Neuronal stem cell (in vitro differentiated cells): ENCODE data around the gene PDF.

Experiments
- DNase-seq: peaks from one replicate; pipeline ENCODE4 v3.0.0-alpha.2; 2013; ENCODE audit warnings: low spot score
- H2AFZ ChIP-seq: one replicate; pipeline ENCODE4 v1.6.1; 2013; ENCODE audit warnings: mild to moderate bottlenecking, low read length, inconsistent platforms
- H2AK5ac ChIP-seq: 2 replicates; pipeline ENCODE4 v1.6.1; 2013; ENCODE audit warnings: low read depth, mild to moderate bottlenecking, inconsistent platforms, low read length, moderate library complexity, mixed read lengths
- H2BK120ac ChIP-seq: 2 replicates; pipeline ENCODE4 v1.6.1; 2013; ENCODE audit warnings: low read depth, mild to moderate bottlenecking, inconsistent platforms, low read length, moderate library complexity, mixed read lengths
- H2BK12ac ChIP-seq: one replicate; pipeline ENCODE4 v1.6.1; 2013; ENCODE audit warnings: low read length, inconsistent platforms
- H2BK15ac ChIP-seq: 2 replicates; pipeline ENCODE4 v1.6.1; 2013; ENCODE audit warnings: mild to moderate bottlenecking, low read length, inconsistent platforms, mixed read lengths
- H2BK5ac ChIP-seq: one replicate; pipeline ENCODE4 v1.6.1; 2013; ENCODE audit warnings: inconsistent platforms, mild to moderate bottlenecking, low read length, moderate library complexity
- H3K14ac ChIP-seq: one replicate; pipeline ENCODE4 v1.6.1; 2013; ENCODE audit warnings: low read length, inconsistent platforms
- H3K18ac ChIP-seq: 2 replicates; pipeline ENCODE4 v1.6.1; 2013; ENCODE audit warnings: low read length, inconsistent platforms
- H3K23ac ChIP-seq: 2 replicates; pipeline ENCODE4 v1.6.1; 2013; ENCODE audit warnings: low read depth, mild to moderate bottlenecking, mixed read lengths, low read length, inconsistent platforms; ENCODE audit not compliant: poor library complexity
- H3K27ac ChIP-seq: replicated peaks from 3 replicates; pipeline ENCODE4 v1.5.1; 2013; ENCODE audit warnings: low read length, inconsistent platforms
- H3K27me3 ChIP-seq, 3 experiments: 2 replicates each; pipeline ENCODE4 v1.6.1; 2013; ENCODE audit warnings: low read length in 3 of 3, mild to moderate bottlenecking in 2 of 3, inconsistent platforms in 1 of 3, low read depth in 1 of 3, mixed read lengths in 1 of 3, moderate library complexity in 1 of 3; ENCODE audit not compliant: control insufficient read depth in 3 of 3, insufficient read depth in 3 of 3
- H3K36me3 ChIP-seq, 2 donors: replicated peaks in 1 of 2; 2 replicates each; pipeline ENCODE4 v1.6.1; 2013; ENCODE audit warnings: low read length in 2 of 2; ENCODE audit not compliant: control insufficient read depth in 2 of 2, insufficient read depth in 2 of 2
- H3K4ac ChIP-seq: 2 replicates; pipeline ENCODE4 v1.6.1; 2013; ENCODE audit warnings: inconsistent platforms, mild to moderate bottlenecking, low read length, moderate library complexity
- H3K4me1 ChIP-seq, 2 donors: 1 replicate in 1 of 2; 2 replicates in 1 of 2; pipeline ENCODE4 v1.6.1; 2013; ENCODE audit warnings: low read length in 2 of 2, low read depth in 1 of 2; ENCODE audit not compliant: control insufficient read depth in 2 of 2, insufficient read depth in 1 of 2
- H3K4me2 ChIP-seq: one replicate; pipeline ENCODE4 v1.6.1; 2013; ENCODE audit warnings: mild to moderate bottlenecking, low read length, inconsistent platforms; ENCODE audit not compliant: insufficient read depth, poor library complexity, severe bottlenecking
- H3K4me3 ChIP-seq, 2 donors: 2 replicates each; pipeline ENCODE4 v1.5.1; 2013; ENCODE audit warnings: low read length in 2 of 2, mild to moderate bottlenecking in 2 of 2, inconsistent platforms in 1 of 2, moderate library complexity in 1 of 2
- H3K79me1 ChIP-seq: one replicate; pipeline ENCODE4 v1.6.1; 2013; ENCODE audit warnings: low read depth, mild to moderate bottlenecking, inconsistent platforms, low read length, moderate library complexity
- H3K9ac ChIP-seq: one replicate; pipeline ENCODE4 v1.6.1; 2013; ENCODE audit warnings: mild to moderate bottlenecking, low read depth, low read length, inconsistent platforms; ENCODE audit not compliant: poor library complexity
- H3K9me3 ChIP-seq, 2 donors: replicated peaks in 1 of 2; 2 replicates each; pipeline versions ENCODE3 to v1.6.1; 2013; ENCODE audit warnings: low read length in 2 of 2, mild to moderate bottlenecking in 2 of 2, inconsistent platforms in 1 of 2, low read depth in 1 of 2, mixed read lengths in 1 of 2, moderate library complexity in 1 of 2; ENCODE audit not compliant: control insufficient read depth in 2 of 2, insufficient read depth in 1 of 2
- H4K8ac ChIP-seq: one replicate; pipeline ENCODE4 v1.6.1; 2013; ENCODE audit warnings: low read depth, mild to moderate bottlenecking, inconsistent platforms, low read length, moderate library complexity
- H4K91ac ChIP-seq: one replicate; pipeline ENCODE4 v1.6.1; 2013; ENCODE audit warnings: low read length, low read depth, mild to moderate bottlenecking, inconsistent platforms; ENCODE audit not compliant: poor library complexity
- WGBS, 2 donors: extraction: QIAGEN DNeasy Blood & Tissue Kit; methylation state at CpG; one replicate each; pipeline ENCODE4 v1.1.7; 2013; ENCODE audit warnings: missing lambda C conversion rate in 2 of 2, mixed read lengths in 1 of 2; ENCODE audit not compliant: insufficient read length in 2 of 2, insufficient replicate concordance in 1 of 2; ENCODE audit errors: extremely low coverage in 2 of 2; 5-methylcytosine and 5-hydroxymethylcytosine counted together

The PDF gene

GRCh38 chr16:69376393-69377059, 46.1 kb upstream of the PDF start:
- H2BK5ac ChIP-seq = no peak overlapping the region
- H3K4ac ChIP-seq = no peak overlapping the region
- no peak for DNase-seq
- no peak overlapping the region for H4K91ac ChIP-seq
- H3K14ac ChIP-seq = no peak overlapping the region
- no peaks in the 10 kb centered on the region for H3K27me3 ChIP-seq
- H3K4me1 ChIP-seq = no peaks in the 10 kb centered on the region
- H4K8ac ChIP-seq = no peak overlapping the region
- no peak overlapping the region for H2AK5ac ChIP-seq
- H3K4me2 ChIP-seq = no peak overlapping the region
- no peaks in the 10 kb centered on the region for H3K9me3 ChIP-seq
- WGBS, 2 donors = no CpG with 5 or more reads among the region's 10 CpGs
- H2BK120ac ChIP-seq = no peak overlapping the region
- no peak overlapping the region for H3K9ac ChIP-seq
- H3K27ac ChIP-seq = no peak overlapping the region
- H2BK12ac ChIP-seq = no peak overlapping the region
- peaks cover 15 to 91% of the 10 kb centered on the region in 2 donors for H3K36me3 ChIP-seq
- H2BK15ac ChIP-seq = no peak overlapping the region
- no peak overlapping the region for H3K23ac ChIP-seq
- H3K79me1 ChIP-seq = no peaks in the 10 kb centered on the region
- H3K18ac ChIP-seq = no peak overlapping the region
- H2AFZ ChIP-seq = no peak overlapping the region
- H3K4me3 ChIP-seq = no peak overlapping the region

GRCh38 chr16:69373019-69373418, 42.6 kb upstream of the PDF start:
- H3K36me3 ChIP-seq = peaks cover 24 to 92% of the 10 kb centered on the region in 2 donors
- H3K27ac ChIP-seq = no peak overlapping the region
- H2AFZ ChIP-seq = no peak overlapping the region
- H2BK5ac ChIP-seq = no peak overlapping the region
- H4K91ac ChIP-seq = no peak overlapping the region
- no peaks in the 10 kb centered on the region for H3K79me1 ChIP-seq
- H3K4me1 ChIP-seq = no peaks in the 10 kb centered on the region
- no peak overlapping the region for H3K18ac ChIP-seq
- no peak overlapping the region for H2AK5ac ChIP-seq
- H3K9me3 ChIP-seq = no peaks in the 10 kb centered on the region
- H4K8ac ChIP-seq = no peak overlapping the region
- H2BK12ac ChIP-seq = no peak overlapping the region
- no peak overlapping the region for H3K23ac ChIP-seq
- H2BK120ac ChIP-seq = no peak overlapping the region
- H3K4me2 ChIP-seq = no peak overlapping the region
- no peaks in the 10 kb centered on the region for H3K27me3 ChIP-seq
- WGBS, 2 donors = no CpG with 5 or more reads among the region's 1 CpG
- H3K4ac ChIP-seq = no peak overlapping the region
- H2BK15ac ChIP-seq = no peak overlapping the region
- no peak overlapping the region for H3K14ac ChIP-seq
- no peak overlapping the region for H3K4me3 ChIP-seq
- no peak overlapping the region for H3K9ac ChIP-seq
- DNase-seq = no peak

- Histone ChIP-seq H4K91ac (no peak overlapping the region), H3K14ac (no peak overlapping the region), H3K9ac (no peak overlapping the region), H2BK120ac (no peak overlapping the region), H4K8ac (no peak overlapping the region), H2BK15ac (no peak overlapping the region), H3K4me2 (no peak overlapping the region), H3K27ac (no peak overlapping the region), H2BK5ac (no peak overlapping the region), H3K9me3 (no peaks in the 10 kb centered on the region), H2BK12ac (no peak overlapping the region), H2AFZ (no peak overlapping the region), H3K27me3 (no peaks in the 10 kb centered on the region), H3K79me1 (no peaks in the 10 kb centered on the region), H2AK5ac (no peak overlapping the region), H3K4me3 (no peak overlapping the region), H3K4ac (no peak overlapping the region), H3K23ac (no peak overlapping the region), H3K4me1 (no peaks in the 10 kb centered on the region), H3K36me3 (peaks cover 37 to 96% of the 10 kb centered on the region in 2 donors), H3K18ac (no peak overlapping the region)
- DNase-seq = no peak
- WGBS, 2 donors = no CpG with 5 or more reads among the region's 2 CpGs
These were observed 41.2 kb upstream of the PDF start for GRCh38 chr16:69371564-69371963.

- no peak overlapping the region for H3K27ac ChIP-seq
- no peak overlapping the region for H3K18ac ChIP-seq
- no peak overlapping the region for H3K4me3 ChIP-seq
- peaks cover 47 to 97% of the 10 kb centered on the region in 2 donors for H3K36me3 ChIP-seq
- no peak overlapping the region for H3K4me2 ChIP-seq
- no peak overlapping the region for H2BK120ac ChIP-seq
- DNase-seq = no peak
- no peak overlapping the region for H2AK5ac ChIP-seq
- no peak overlapping the region for H2BK5ac ChIP-seq
- no peak overlapping the region for H4K91ac ChIP-seq
- no peaks in the 10 kb centered on the region for H3K4me1 ChIP-seq
- H3K27me3 ChIP-seq = no peaks in the 10 kb centered on the region
- no peak overlapping the region for H3K4ac ChIP-seq
- H3K14ac ChIP-seq = no peak overlapping the region
- no peak overlapping the region for H3K23ac ChIP-seq
- no peak overlapping the region for H2AFZ ChIP-seq
- H3K9me3 ChIP-seq = no peaks in the 10 kb centered on the region
- H4K8ac ChIP-seq = no peak overlapping the region
- no peaks in the 10 kb centered on the region for H3K79me1 ChIP-seq
- WGBS, 2 donors = no CpG with 5 or more reads among the region's 4 CpGs
- no peak overlapping the region for H2BK15ac ChIP-seq
- no peak overlapping the region for H3K9ac ChIP-seq
- H2BK12ac ChIP-seq = no peak overlapping the region
These were observed 38.5 kb upstream of the PDF start for GRCh38 chr16:69368866-69369265.
